K562 (cell line): ENCODE measurements around the gene OLIG1. TPM values are rescaled to one million over a fixed set of nuclear protein-coding genes. Genes with fewer than 3 reads are reported as not detected.

Experiments
- ATAC-seq: fragments of 200-7000 bp; cut with Tn5 transposase; 3 replicates; pipeline ENCODE4 v1.9.1; 2020; ENCODE audit warnings: moderate library complexity
- BruUV-seq: library from RNA; stranded (reverse); fragments of 400-500 nt; replicated peaks from 2 replicates; lab custom pipeline; 2021; lab: Mats Ljungman, UMichigan
- CTCF ChIA-PET: fragments of 300-600 bp; formaldehyde crosslinking; extraction: SDS; loops from one replicate; lab custom pipeline; 2021; ENCODE audit warnings: low intra/inter-chr PET ratio; lab: Yijun Ruan, JAX
- POLR2A ChIA-PET: fragments of 300-600, 350-650 bp; sonication (Branson Sonifier 250); formaldehyde crosslinking; extraction: SDS; loops from one replicate; lab custom pipeline; 2021; ENCODE audit warnings: antibody characterized with exemption, inconsistent platforms; lab: Yijun Ruan, JAX
- DNase-seq, 4 experiments: peaks; one replicate each; pipeline versions ENCODE4 v3.0.0 to v3.0.0-alpha.2; 2011 to 2018; ENCODE audit warnings: low spot score in 3 of 4, mixed read lengths in 3 of 4; ENCODE audit errors: extremely low read depth in 1 of 4
- FAIRE-seq: peaks from 2 replicates; lab custom pipeline; 2011; peaks lifted over from hg19 to GRCh38; lab: Jason Lieb, UNC
- H2AFZ ChIP-seq: 2 replicates; pipeline ENCODE4 v1.6.0; 2011; ENCODE audit warnings: low read depth, low read length, control low read depth, inconsistent platforms
- H3K27ac ChIP-seq: fragments of 200-600 bp; 3 replicates; pipeline ENCODE4 v1.8.0; 2011; ENCODE audit warnings: low read depth, mild to moderate bottlenecking, control low read depth, inconsistent platforms, low read length, moderate library complexity, mixed read lengths; ENCODE audit errors: extremely low read depth
- H3K27me3 ChIP-seq, 2 experiments: fragments of 300-600 bp in 1 of 2; 2 replicates in 1 of 2; 3 replicates in 1 of 2; pipeline versions ENCODE4 v1.6.0 to v1.8.0; 2011; ENCODE audit warnings: inconsistent platforms in 2 of 2, low read length in 2 of 2, mild to moderate bottlenecking in 1 of 2, mixed read lengths in 1 of 2, moderate library complexity in 1 of 2; ENCODE audit not compliant: control insufficient read depth in 2 of 2, insufficient read depth in 2 of 2
- H3K36me3 ChIP-seq: fragments of 300-600 bp; 3 replicates; pipeline ENCODE4 v1.8.0; 2011; ENCODE audit warnings: mild to moderate bottlenecking, low read length, inconsistent platforms; ENCODE audit not compliant: control insufficient read depth, insufficient read depth
- H3K4me1 ChIP-seq, 2 experiments: fragments of 200-600 bp in 1 of 2; replicated peaks in 1 of 2; 2 replicates in 1 of 2; 3 replicates in 1 of 2; pipeline versions ENCODE4 v1.5.1 to v1.8.0; 2011; ENCODE audit warnings: inconsistent platforms in 2 of 2, low read length in 2 of 2, mild to moderate bottlenecking in 1 of 2, mixed read lengths in 1 of 2, moderate library complexity in 1 of 2; ENCODE audit not compliant: control insufficient read depth in 2 of 2, insufficient read depth in 2 of 2
- H3K4me2 ChIP-seq: 2 replicates; pipeline ENCODE4 v1.6.1; 2011; ENCODE audit warnings: low read length, control low read depth, inconsistent platforms, mixed read lengths; ENCODE audit not compliant: insufficient read depth
- H3K4me3 ChIP-seq: fragments of 200-600 bp; sonication (generic), shearing (Covaris generic); 2 replicates; pipeline ENCODE4 v1.5.1; 2016; ENCODE audit warnings: control low read depth, inconsistent platforms
- H3K79me2 ChIP-seq: fragments of 200-600 bp; 3 replicates; pipeline ENCODE4 v1.8.0; 2011; ENCODE audit warnings: low read length, inconsistent platforms; ENCODE audit not compliant: control insufficient read depth, insufficient read depth
- H3K9ac ChIP-seq, 2 experiments: 2 replicates each; pipeline versions ENCODE4 v1.6.0 to v1.6.1; 2011; ENCODE audit warnings: low read depth in 2 of 2, low read length in 2 of 2, control low read depth in 1 of 2, inconsistent platforms in 1 of 2, mild to moderate bottlenecking in 1 of 2, mixed read lengths in 1 of 2; ENCODE audit not compliant: insufficient read depth in 1 of 2
- H3K9me1 ChIP-seq: one replicate; pipeline ENCODE4 v1.6.0; 2011; ENCODE audit warnings: inconsistent platforms, mild to moderate bottlenecking, low read length, moderate library complexity; ENCODE audit not compliant: control insufficient read depth, insufficient read depth
- H3K9me3 ChIP-seq: replicated peaks from 2 replicates; pipeline ENCODE4 v1.5.1; 2011; ENCODE audit warnings: low read depth, low read length, inconsistent platforms; ENCODE audit not compliant: control insufficient read depth, insufficient read depth
- H4K20me1 ChIP-seq: replicated peaks from 2 replicates; pipeline ENCODE4 v1.6.1; 2011; ENCODE audit warnings: low read length, inconsistent platforms, mixed read lengths; ENCODE audit not compliant: control insufficient read depth, insufficient read depth
- KDM5B ChIP-seq: fragments of 200-600 bp; sonication (generic); IDR thresholded peaks from 2 replicates; pipeline ENCODE4 v1.6.1; 2012; ENCODE audit warnings: low read depth, mild to moderate bottlenecking, moderate library complexity, low read length, control low read depth, inconsistent platforms; ENCODE audit not compliant: insufficient replicate concordance
- NR4A1 ChIP-seq, 2 experiments: fragments of 250-450 bp in 1 of 2; fragments of 450-650 bp in 1 of 2; sonication (Bioruptor Pico) in 1 of 2; IDR thresholded peaks; 2 replicates each; pipeline versions ENCODE4 v1.4.0 to v1.6.1; 2016 to 2020; ENCODE audit warnings: mild to moderate bottlenecking in 2 of 2, missing compliant biosample characterization in 1 of 2, missing genetic modification characterization in 1 of 2, moderate library complexity in 1 of 2
- THRAP3 ChIP-seq: fragments of 450-650 bp; IDR thresholded peaks from 2 replicates; pipeline ENCODE4 v1.6.1; 2016; ENCODE audit warnings: mild to moderate bottlenecking, inconsistent platforms, borderline replicate concordance
- ZC3H8 ChIP-seq: fragments of 450-650 bp; IDR thresholded peaks from 2 replicates; pipeline ENCODE4 v1.6.1; 2017
- ZNF184 ChIP-seq: sonication (generic); formaldehyde crosslinking; IDR thresholded peaks from 2 replicates; pipeline ENCODE4 v1.5.0; 2020; ENCODE audit warnings: missing genetic modification reagents
- WGBS: fragments of 100-300 bp; shearing (Covaris generic); methylation state at CpG from one replicate; pipeline ENCODE4 v1.1.6; 2016; ENCODE audit warnings: low coverage, mixed read lengths; ENCODE audit not compliant: insufficient coverage; ENCODE audit errors: missing lambda C conversion rate; 5-methylcytosine and 5-hydroxymethylcytosine counted together
- in situ Hi-C: fragments of 300-500 bp; cut with MboI; formaldehyde crosslinking; loops from 4 replicates; pipeline ENCODE4 v1.15.0; 2018; ENCODE audit warnings: inconsistent platforms, mixed read lengths
- intact Hi-C: fragments of 100-400 bp; cut with micrococcal nuclease; formaldehyde crosslinking; loops from 2 replicates; pipeline ENCODE4 v1.14.2; 2022
- polyA plus RNA-seq, 8 experiments: library from polyadenylated mRNA; depleted of rRNA in 4 of 8; stranded (reverse) in 5 of 8; unstranded in 3 of 8; fragments of >200 nt; fragmentation: Nextera tagmentation in 2 of 8; fragmentation: Illumina TruSeq in 1 of 8; extraction: Ambion mirVana in 2 of 8; extraction: Trizol in 1 of 8; gene quantifications; 2 replicates each; pipeline versions ENCODE4 v1.2.1 to v1.2.3, GENCODE V29; 2011 to 2014; ENCODE audit warnings: inconsistent platforms in 1 of 8, missing spikeins in 1 of 8
- total RNA-seq, 7 experiments: library from RNA; depleted of rRNA in 6 of 7; stranded (reverse); fragments of >200 nt in 6 of 7; fragmentation: Illumina TruSeq in 2 of 7; extraction: Trizol in 2 of 7; gene quantifications; 2 replicates each; pipeline versions ENCODE4 v1.2.1 to v1.2.3, GENCODE V29; 2011 to 2021; ENCODE audit warnings: low replicate concordance in 1 of 7
- TF ChIP-seq, protein P1 (sequence below): IDR thresholded peaks from 2 replicates; pipeline ENCODE4 v1.6.1; 2011; ENCODE audit warnings: borderline replicate concordance, low read depth, mild to moderate bottlenecking, moderate library complexity, low read length; ENCODE audit not compliant: insufficient read depth, poor library complexity, severe bottlenecking

The OLIG1 gene
- total and polyA plus RNA-seq, 9 of the 15 experiments (the other 6 are each of a cell fraction or from before 2014, with no cell fraction given) = not detected

DNA sequence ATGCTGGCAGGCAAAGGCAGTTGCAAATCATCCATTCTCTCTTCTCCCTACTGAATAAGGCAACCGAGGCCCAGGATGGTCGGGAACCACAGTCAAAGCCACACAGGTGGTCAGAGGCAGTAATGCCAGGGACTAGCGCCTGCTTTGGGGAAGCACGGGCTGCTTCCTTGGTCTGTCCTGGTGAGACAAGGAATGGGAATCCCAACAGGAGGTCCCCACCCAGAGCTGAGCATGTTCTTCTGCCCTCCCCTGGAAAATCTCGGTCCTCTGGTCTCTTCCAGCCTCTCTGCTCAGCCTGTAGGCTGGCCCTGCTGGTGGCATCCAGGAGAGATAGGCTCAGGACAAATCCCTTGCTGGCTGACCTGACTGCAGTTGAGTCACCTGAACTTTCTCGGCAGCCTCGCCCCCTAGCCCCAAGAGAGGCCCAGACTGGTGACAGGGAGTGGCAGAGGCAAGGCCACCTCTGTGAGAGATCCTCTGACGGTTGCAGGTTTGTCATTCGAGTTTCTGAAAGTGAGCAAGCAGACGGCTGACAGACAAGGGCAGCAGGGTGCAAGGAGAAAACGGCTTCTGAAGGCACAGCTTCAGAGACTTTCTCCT, 5.8 kb downstream of the OLIG1 start:
- H3K4me1 ChIP-seq = peaks cover 9 to 12% of the 10 kb centered on the region in 2 experiments; a peak in 4 of 5 replicates
- no peak overlapping the region for H3K4me2 ChIP-seq
- BruUV-seq = no TSS peak
- ATAC-seq (no peak), DNase-seq (no peak)
- intact Hi-C loops = no loop called here
- in situ Hi-C loops = no loop called here
- no peak overlapping the region for H3K4me3 ChIP-seq
- peaks cover 4% of the 10 kb centered on the region; the same call in 1 of the 2 replicates for H4K20me1 ChIP-seq
- no peak overlapping the region for H2AFZ ChIP-seq
- peaks cover 37 to 39% of the 10 kb centered on the region in 2 experiments for H3K27me3 ChIP-seq
- H3K9me3 ChIP-seq = no peaks in the 10 kb centered on the region
- POLR2A ChIA-PET = interaction anchor here (0.6 kb wide), 1 partner anchor 659 kb away, joined by 3 read pairs; no protein-coding TSS in a partner anchor
- no peak overlapping the region for H3K27ac ChIP-seq
- CTCF ChIA-PET = no interaction called here
- H3K9ac ChIP-seq = no peak overlapping the region
- 3% methylated on average over 11 of the region's 11 CpGs for WGBS
- H3K9me1 ChIP-seq = no peaks in the 10 kb centered on the region
- H3K36me3 ChIP-seq = no peaks in the 10 kb centered on the region
- H3K79me2 ChIP-seq = no peaks in the 10 kb centered on the region
- TF ChIP-seq KDM5B = no peak
- no peak for TF ChIP-seq NR4A1 (CRISPR knock-in tag; IDR thresholded peaks at IDR 0.05)
- no peak for TF ChIP-seq NR4A1 (tag; IDR thresholded peaks at IDR 0.05)
- no peak for TF ChIP-seq ZNF184 (CRISPR knock-in tag)
- no peak for TF ChIP-seq THRAP3
- TF ChIP-seq ZC3H8 = no peak
- TF ChIP-seq, protein P1, sequence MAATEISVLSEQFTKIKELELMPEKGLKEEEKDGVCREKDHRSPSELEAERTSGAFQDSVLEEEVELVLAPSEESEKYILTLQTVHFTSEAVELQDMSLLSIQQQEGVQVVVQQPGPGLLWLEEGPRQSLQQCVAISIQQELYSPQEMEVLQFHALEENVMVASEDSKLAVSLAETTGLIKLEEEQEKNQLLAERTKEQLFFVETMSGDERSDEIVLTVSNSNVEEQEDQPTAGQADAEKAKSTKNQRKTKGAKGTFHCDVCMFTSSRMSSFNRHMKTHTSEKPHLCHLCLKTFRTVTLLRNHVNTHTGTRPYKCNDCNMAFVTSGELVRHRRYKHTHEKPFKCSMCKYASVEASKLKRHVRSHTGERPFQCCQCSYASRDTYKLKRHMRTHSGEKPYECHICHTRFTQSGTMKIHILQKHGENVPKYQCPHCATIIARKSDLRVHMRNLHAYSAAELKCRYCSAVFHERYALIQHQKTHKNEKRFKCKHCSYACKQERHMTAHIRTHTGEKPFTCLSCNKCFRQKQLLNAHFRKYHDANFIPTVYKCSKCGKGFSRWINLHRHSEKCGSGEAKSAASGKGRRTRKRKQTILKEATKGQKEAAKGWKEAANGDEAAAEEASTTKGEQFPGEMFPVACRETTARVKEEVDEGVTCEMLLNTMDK = no peak
- TF ChIP-seq, all 486 proteins: peak for 0
- FAIRE-seq = no peak
